ENCODE measurements around the gene XPO4. TPM values are rescaled to one million over a fixed set of nuclear protein-coding genes. Genes with fewer than 3 reads are reported as not detected.

XPO4 gene
- 15.1 and 19.8 TPM in 2 replicates for total RNA-seq

GRCh38 chr13:20902438-20903163 lies at the start of gene XPO4:
TSS of gene XPO4 (minus strand) at chr13:20902746. CDS start at chr13:20902738, 8 bp downstream.

DNA sequence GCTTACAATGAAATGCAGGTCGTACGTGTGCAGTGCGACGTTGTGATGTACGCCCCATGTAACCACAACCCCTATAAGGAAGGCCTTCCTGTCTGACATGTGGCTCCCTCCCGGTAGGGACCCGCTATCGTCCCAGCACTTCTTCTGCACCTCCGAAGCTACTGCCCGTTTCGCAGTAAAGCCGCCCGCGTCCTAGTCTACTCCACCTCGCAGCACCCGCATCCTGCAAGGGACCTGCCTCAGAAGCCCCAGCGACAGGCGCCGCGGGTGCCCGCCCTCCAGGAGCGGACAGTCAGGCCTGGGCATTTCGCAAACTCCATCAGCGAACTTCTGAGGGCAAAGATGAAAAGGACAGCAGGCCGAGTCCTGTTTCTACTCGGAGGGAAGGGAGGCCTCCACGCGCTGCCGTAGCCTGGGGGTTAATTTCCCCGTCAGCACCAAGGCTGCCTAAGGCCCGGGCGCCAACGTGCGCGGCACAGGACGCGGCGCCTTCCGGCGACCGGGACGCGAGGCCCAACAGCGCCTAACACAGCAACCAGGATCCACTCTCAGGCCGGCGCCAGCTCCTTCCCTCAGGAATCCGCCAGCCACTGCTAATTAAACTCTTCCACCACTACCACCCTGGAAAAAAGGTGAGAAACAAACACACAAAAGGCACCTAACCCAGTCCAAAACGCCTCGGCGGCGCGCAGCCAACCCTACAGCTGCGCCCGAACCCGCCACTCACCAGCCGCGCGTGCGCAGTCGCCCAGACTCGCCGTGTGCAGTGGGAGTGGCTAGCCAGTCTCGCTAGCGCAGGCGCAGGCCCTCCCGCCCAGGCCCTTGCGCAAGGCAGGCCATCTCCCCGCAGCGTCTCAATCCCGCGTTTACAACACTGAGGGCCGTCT lies 129.1 kb downstream of the XPO4 start, which contains the start of gene EEF1AKMT1:
Gene EEF1AKMT1, minus strand, starts transcription at position 768 of the 887 bp plus-strand sequence. CDS start 16,363 bp downstream, outside the sequence.

Other genes with a start within 250 kb of the XPO4 start
- 0.16 TPM in 1 of 2 replicates, not detected in the other for gene IL17D, start 199.0 kb downstream of the XPO4 start, total RNA-seq
- 11.2 and 12.3 TPM in 2 replicates for gene EEF1AKMT1, start 128.8 kb downstream of the XPO4 start, total RNA-seq
- 7.1 and 10.5 TPM in 2 replicates for gene LATS2, start 158.8 kb upstream of the XPO4 start, total RNA-seq
- 48.0 and 52.7 TPM in 2 replicates for gene SAP18, start 237.4 kb upstream of the XPO4 start, total RNA-seq

Data from hair follicular keratinocyte (primary cell).